CD4-positive, alpha-beta T cell treated with Interleukin-10 for 1 hour (primary cell): ENCODE measurements around the gene C7orf33.
A peak's percentile ranks its signal among the peaks of the same experiment; 100 is the strongest.
"Not testable (repeated sequence)": the region's sequence is repeated elsewhere in the genome, so short reads cannot be mapped to it uniquely, and the experiment has no call there.

Source experiments
- DNase-seq: peaks from one replicate; pipeline ENCODE4 v3.0.0-alpha.2; 2020

C7orf33 gene, protein sequence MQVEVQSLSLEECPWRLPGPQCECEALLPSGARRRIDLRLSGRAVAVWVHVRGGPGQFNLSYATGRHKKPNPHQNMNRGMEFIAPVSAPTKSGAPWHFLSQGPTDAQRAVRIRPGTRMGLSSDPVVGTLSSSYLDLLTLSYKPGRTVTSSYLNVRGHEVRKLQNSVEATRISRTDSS

GRCh38 chr7:148590471-148590870 is at the start of gene C7orf33:
Gene C7orf33 (plus strand): TSS chr7:148590766. CDS start chr7:148590926, 160 bp downstream.
- DNase-seq: no peak

GRCh38 chr7:148541891-148542504 is 48.6 kb upstream of the C7orf33 start:
- no peak for DNase-seq

DNA sequence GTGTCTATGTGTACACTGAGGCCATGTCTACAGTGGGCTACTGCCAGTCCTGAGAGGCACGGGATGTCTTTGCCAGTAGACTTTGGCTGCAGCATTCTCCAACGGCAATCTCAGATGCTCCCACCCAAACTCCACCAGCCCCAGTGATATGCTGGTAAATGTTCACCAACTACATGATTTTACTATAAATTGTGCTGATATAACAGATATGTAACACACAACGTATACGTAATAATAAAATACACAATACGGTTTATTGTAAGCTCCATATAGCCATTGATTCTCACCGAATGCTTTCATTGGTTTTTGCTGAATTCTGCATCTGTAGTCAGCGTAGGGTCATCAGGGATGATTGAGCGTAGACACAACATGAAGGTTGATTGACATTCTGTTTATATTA is 47.3 kb upstream of the C7orf33 start:
- no peak for DNase-seq

- no peak for DNase-seq
Measured at GRCh38 chr7:148545172-148545571, 45.4 kb upstream of the C7orf33 start.

GRCh38 chr7:148545932-148546331 is 44.6 kb upstream of the C7orf33 start:
- DNase-seq: no peak

DNA sequence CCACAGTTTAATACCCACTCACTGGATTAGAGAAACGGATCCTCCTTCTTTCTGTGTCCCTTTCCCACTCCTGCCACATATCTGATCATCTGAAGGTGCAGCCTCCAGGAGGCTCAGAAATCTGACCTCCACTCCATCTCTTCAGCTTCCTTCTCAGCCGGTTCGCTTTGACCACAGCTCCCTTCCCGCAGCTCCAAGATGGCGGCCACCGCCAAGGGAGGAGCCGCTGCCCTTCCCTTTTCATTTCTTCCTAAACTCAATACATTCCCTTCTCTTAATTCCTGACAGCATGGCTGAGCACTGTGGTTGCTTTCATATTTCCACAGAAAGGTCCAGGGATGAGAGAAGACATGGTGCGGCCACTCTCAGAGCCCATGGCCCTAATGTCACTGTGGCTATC is 43.7 kb upstream of the C7orf33 start:
- no peak for DNase-seq

GRCh38 chr7:148547951-148548350 is 42.6 kb upstream of the C7orf33 start:
- no peak for DNase-seq

DNA sequence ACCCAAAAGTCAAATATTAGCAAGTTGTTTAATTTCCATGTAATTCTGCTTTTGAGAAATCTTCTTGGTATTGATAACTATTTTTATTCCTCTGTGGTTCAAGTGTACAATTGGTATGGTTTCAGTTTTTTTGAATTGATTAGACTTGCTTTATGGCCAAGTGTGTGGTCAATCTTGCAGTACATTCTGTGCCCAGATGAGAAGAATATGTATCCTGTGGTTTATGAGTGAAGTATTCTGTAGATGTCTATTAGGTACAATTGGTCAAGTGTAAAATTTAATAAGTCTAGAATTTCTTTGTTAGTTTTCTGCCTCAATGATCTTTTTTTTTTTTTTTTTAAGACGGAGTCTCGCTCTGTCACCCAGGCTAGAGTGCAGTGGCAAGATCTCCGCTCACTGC is 36.6 kb upstream of the C7orf33 start:
- no peak for DNase-seq

GRCh38 chr7:148556892-148557291 is 33.7 kb upstream of the C7orf33 start:
- DNase-seq: no peak

DNA sequence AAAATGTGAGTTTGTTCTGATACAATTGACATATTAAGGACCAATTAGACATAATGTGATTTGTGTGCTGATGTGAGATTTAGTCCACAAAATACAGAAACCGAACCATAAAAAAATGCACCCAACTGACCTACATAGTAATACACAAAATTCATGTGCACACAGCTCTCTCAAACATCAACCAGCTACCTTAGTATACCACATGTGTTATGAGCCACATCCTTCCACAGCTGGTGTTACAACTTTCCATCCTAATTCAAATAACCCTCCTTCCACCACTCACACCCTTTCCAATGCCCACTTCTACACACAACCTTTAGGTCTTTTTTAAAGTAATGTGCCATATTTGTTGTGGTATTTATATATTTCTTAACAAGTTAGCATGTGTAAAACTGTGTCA is 31.7 kb upstream of the C7orf33 start:
- DNase-seq: no peak

- DNase-seq: no peak
Measured at GRCh38 chr7:148561099-148561498, 29.5 kb upstream of the C7orf33 start.

GRCh38 chr7:148563583-148564274 is 26.8 kb upstream of the C7orf33 start:
- no peak for DNase-seq

DNA sequence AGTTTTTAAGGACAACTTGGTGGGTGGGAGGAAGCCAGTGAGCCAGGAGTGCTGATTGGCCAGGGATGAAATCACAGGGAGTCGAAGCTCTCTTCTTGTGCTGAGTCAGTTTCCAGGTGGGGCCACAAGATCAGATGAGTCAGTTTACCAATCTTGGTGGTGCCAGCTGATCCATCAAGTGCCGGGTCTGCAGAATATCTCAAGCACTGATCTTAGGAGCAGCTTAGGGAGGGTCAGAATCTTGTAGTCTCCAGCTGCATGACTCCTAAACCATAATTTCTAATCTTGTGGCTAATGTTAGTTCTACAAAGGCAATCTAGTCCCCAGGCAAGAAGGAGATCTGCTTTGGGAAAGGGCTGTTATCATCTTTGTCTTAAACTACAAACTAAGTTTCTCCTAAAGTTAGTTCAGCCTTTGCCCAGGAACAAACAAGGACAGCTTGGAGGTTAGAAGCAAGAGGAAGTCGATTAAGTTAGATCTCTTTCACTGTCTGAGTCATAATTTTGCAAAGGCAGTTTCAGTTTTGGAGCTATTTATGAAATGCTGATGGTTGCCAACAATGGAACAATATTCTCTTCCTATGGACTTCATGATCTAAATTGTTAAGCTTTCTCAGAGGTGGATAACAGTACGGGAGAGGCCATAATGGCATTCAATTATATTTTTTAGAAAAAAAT is 26.2 kb upstream of the C7orf33 start:
- DNase-seq: peak; percentile 28

- no peak for DNase-seq
Measured at GRCh38 chr7:148566736-148567135, 23.8 kb upstream of the C7orf33 start.

- DNase-seq: no peak
Measured at GRCh38 chr7:148567524-148567923, 23.0 kb upstream of the C7orf33 start.

DNA sequence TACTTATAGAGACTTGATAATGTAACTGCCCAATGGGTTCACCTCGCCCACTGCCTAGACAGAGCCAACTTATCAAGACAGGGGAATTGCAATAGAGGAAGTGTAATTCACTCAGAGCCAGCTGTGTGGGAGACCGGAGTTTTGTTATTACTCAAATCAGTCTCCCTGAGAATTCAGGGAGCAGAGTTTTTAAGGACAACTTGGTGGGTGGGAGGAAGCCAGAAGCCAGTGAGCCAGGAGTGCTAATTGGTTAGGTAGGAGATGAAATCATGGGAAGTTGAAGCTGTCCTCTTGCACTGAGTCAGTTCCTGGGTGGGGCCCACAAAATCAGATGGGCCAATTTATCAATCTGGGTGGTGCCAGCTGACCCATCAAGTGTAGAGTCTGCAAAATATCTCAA is 20.1 kb upstream of the C7orf33 start:
- no peak for DNase-seq

- not testable (repeated sequence) for DNase-seq
Measured at GRCh38 chr7:148570973-148571372, 19.6 kb upstream of the C7orf33 start.

DNA sequence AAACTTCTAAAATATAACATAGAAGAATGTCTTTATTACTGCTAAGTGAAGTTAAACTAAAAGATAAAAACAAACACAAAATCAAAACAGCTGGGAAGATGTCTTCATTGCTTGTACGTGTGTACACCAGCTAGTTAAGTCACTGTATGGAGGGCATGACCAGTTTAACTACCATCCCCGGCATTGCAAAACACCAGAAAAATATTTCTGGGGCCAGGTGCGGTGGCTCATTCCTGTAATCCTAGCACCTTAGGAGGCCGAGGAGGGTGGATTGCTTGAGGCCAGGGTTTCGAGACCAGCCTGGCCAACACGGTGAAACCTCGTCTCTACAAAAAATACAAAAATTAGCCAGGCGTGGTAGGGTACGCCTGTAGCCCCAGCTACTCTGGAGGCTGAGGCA is 19.2 kb upstream of the C7orf33 start:
- DNase-seq: no peak

DNA sequence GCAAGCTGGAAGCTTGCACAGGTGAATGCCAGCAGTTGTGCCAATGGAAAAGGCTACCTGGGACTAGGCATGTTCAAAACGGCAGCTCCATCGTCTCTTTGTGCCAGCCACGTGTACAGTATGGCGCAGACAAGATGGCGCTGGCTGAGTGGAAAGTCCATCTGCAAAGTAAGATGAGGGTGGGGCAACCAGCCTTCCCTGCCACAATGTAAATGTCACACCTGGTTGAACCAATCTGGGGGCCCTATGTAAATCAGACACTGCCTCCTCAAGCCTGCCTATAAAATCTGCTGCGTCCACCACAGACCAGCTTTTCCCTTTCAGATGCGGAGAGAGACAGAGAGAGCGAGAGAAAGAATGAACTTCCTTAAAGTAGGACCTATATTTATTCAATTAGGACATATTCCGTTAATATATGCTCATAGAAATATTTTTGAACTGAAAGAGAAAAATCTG is 18.5 kb upstream of the C7orf33 start:
- DNase-seq: no peak

- not testable (repeated sequence) for DNase-seq
Measured at GRCh38 chr7:148573581-148573980, 17.0 kb upstream of the C7orf33 start.

GRCh38 chr7:148575640-148576411 is 14.7 kb upstream of the C7orf33 start:
- peak; percentile 76 for DNase-seq

GRCh38 chr7:148579366-148579765 is 11.2 kb upstream of the C7orf33 start:
- DNase-seq: no peak

DNA sequence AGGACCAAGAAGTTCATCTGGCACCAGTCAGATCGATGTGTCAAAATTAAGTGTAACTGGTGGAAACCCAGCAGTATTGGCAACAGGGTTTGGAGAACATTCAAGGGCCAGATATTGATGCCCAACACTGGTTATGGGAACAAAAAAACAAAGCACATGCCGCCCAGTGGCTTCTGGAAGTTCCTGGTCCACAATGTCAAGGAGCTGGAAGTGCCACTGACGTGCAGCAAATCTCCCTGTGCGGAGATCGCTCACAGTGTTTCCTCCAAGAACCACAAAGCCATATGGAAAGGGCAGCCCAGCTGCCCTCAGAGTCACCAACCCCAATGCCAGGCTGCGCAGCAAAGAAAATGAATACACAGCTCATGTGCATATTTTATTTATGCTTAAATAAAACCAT is 10.1 kb upstream of the C7orf33 start:
- DNase-seq: no peak
